Measurements from ENCODE around the gene LGALS4.
"Not testable (repeated sequence)": the region's sequence is repeated elsewhere in the genome, so short reads cannot be mapped to it uniquely, and the experiment has no call there.

The LGALS4 gene

DNA sequence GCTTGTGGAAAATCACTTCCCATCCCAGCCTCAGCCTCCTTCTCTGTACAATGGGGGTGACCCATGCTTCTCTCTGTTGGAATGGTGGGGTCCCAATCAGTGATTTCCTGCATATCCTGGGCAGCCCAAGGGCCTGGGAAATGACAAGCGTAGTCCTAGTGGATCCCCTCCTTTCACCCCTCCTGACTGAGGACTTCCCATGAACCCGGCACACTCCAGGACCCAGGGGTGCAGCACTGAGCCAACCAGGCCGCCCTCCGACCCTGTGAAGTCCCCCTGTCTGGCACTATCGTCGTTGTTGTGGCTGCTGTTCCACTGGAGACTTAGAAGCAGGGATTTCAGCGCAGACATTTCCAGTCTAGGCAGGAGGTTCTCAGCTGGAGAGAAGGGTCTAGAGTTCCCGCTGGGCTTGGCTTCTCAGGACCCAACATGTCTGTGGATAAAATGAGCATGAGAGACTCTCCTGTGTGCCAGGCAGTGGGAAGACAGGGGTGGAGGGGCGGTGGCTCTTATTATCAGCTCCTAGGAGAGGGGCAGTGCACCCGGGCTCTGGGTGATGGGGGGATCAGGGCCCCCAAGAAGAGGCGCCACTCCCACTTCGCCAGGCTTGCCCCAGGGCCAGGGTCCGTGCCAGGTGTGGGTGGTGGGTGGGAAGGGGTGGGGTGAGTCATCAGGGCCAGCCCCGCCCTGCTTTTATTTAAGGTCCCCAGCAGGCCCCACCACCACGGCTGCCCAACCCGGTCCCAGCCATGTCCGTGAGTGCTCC lies 24.1 kb downstream of the LGALS4 start, which contains the start of gene LGALS7B:
LGALS7B (plus strand) TSS at position 723 of the 766 bp plus-strand sequence; CDS start at position 750, 27 bp downstream.
- Histone ChIP-seq H2AFZ (ENCODE audit: low read depth) (no peak within 1 kb of the TSS), H3K36me3 (ENCODE audit: insufficient read depth) (no peaks in the 10 kb centered on the region), H3K79me2 (ENCODE audit: insufficient read depth, low read depth) (no peaks in the 10 kb centered on the region), H3K4me2 (no peak within 1 kb of the TSS), H3K9ac (no peak within 1 kb of the TSS), H3K4me3 (IDR thresholded peaks at IDR 0.05; ENCODE audit: insufficient read depth, low read depth, low read length) (no peak within 1 kb of the TSS), H3K4me1 (ENCODE audit: low read depth, poor library complexity, severe bottlenecking) (no peaks in the 10 kb centered on the region), H3K27me3 (ENCODE audit: insufficient read depth, low read depth) (no peaks in the 10 kb centered on the region), H4K20me1 (ENCODE audit: insufficient read depth) (no peaks in the 10 kb centered on the region), H3K27ac (no peak within 1 kb of the TSS)
- TF ChIP-seq, protein P1, sequence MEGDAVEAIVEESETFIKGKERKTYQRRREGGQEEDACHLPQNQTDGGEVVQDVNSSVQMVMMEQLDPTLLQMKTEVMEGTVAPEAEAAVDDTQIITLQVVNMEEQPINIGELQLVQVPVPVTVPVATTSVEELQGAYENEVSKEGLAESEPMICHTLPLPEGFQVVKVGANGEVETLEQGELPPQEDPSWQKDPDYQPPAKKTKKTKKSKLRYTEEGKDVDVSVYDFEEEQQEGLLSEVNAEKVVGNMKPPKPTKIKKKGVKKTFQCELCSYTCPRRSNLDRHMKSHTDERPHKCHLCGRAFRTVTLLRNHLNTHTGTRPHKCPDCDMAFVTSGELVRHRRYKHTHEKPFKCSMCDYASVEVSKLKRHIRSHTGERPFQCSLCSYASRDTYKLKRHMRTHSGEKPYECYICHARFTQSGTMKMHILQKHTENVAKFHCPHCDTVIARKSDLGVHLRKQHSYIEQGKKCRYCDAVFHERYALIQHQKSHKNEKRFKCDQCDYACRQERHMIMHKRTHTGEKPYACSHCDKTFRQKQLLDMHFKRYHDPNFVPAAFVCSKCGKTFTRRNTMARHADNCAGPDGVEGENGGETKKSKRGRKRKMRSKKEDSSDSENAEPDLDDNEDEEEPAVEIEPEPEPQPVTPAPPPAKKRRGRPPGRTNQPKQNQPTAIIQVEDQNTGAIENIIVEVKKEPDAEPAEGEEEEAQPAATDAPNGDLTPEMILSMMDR (conservative IDR thresholded peaks at IDR 0.05; ENCODE audit: low read depth, low read length) = no peak

DNA sequence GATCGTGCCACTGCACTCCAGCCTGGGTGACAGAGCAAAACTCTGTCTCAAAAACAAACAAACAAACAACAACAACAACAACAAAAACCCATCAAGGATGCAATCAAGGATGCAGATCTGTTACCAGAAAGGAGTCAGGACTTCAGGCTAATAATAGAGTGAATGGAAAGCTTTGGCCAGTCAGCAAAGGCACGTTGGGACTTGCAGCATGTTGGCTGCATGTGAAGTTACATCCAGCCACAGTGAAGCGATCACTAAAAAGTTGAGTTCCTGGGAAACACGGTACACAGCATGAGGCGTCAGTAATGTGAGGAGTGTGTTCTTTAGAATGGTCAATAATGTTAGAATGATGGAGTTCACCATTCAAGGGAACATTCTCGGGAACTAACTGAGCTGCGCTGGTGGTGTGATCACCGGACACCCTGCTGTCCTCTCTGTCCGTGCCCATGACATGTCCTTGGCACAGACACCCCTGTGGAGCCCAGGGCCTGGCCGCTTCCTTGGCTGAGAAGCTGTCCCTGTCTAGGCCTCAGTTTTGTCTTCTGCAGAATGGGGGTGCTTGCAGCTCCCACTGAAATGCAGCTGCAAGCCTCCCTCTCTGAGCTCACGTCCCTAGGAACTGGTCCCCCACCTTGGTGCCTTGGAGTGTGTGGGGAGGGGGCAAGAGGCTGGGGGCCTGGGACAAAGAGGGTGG lies 26.0 kb downstream of the LGALS4 start:
- no peak overlapping the region for H3K27ac ChIP-seq
- no peak overlapping the region for H3K4me2 ChIP-seq
- TF ChIP-seq, protein P1 (conservative IDR thresholded peaks at IDR 0.05; ENCODE audit: low read depth, low read length) = no peak
- H3K27me3 ChIP-seq (ENCODE audit: insufficient read depth, low read depth) = peaks cover 4% of the 10 kb centered on the region; the same call in 1 of the 2 replicates
- H3K9ac ChIP-seq = no peak overlapping the region
- no peak overlapping the region for H3K4me3 ChIP-seq (IDR thresholded peaks at IDR 0.05; ENCODE audit: insufficient read depth, low read depth, low read length)
- H3K79me2 ChIP-seq (ENCODE audit: insufficient read depth, low read depth) = no peaks in the 10 kb centered on the region
- H3K4me1 ChIP-seq (ENCODE audit: low read depth, poor library complexity, severe bottlenecking) = no peaks in the 10 kb centered on the region
- no peak overlapping the region for H2AFZ ChIP-seq (ENCODE audit: low read depth)
- no peaks in the 10 kb centered on the region for H3K36me3 ChIP-seq (ENCODE audit: insufficient read depth)
- H4K20me1 ChIP-seq (ENCODE audit: insufficient read depth) = no peaks in the 10 kb centered on the region

DNA sequence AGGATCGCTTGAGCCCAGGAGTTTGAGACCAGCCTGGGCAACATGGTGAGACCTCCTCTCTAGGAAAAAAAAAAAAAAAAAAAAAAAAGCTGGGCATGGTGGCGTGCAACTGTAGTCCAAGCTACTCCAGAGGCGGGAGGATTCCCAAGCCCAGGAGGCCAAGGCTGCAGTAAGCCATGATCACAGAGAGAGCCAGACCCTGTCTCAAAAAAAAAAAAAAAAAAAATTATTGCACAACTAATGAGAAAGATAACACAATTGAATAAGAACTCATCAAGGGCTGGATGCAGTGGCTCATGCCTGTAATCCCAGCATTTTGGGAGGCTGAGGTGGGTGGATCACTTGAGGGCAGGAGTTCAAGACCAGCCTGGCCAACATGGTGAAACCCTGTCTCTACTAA lies 26.7 kb downstream of the LGALS4 start:
- H3K4me1 ChIP-seq (ENCODE audit: low read depth, poor library complexity, severe bottlenecking); H3K79me2 ChIP-seq (ENCODE audit: insufficient read depth, low read depth); H3K27me3 ChIP-seq (ENCODE audit: insufficient read depth, low read depth); H2AFZ ChIP-seq (ENCODE audit: low read depth); H3K36me3 ChIP-seq (ENCODE audit: insufficient read depth); H3K4me2 ChIP-seq; H4K20me1 ChIP-seq (ENCODE audit: insufficient read depth); H3K27ac ChIP-seq; H3K9ac ChIP-seq; H3K4me3 ChIP-seq (IDR thresholded peaks at IDR 0.05; ENCODE audit: insufficient read depth, low read depth, low read length): not testable (repeated sequence)

DNA sequence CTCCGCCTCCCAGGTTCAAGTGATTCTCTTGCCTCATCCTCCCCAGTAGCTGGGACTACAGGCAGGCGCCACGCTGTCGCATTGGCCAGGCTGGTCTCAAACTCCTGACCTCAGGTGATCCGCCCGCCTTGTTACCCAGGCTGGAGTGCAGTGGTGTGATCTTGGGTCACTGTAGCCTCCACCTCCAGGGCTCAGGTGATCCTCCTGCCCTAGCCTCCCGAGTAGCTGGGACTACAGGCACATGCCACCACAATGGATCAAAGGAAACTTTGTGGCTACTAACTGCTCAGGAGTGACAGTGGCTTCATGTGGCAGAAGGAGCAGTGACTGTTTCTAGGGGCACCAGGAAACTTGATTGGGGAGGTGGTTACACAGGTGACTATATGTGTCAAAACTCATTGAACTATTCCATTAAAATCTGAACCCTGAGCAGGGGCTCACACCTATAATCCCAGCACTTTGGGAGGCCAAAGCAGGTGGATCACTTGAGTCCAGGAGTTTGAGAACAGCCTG lies 27.5 kb downstream of the LGALS4 start:
- Histone ChIP-seq H3K36me3 (ENCODE audit: insufficient read depth) (no peaks in the 10 kb centered on the region), H4K20me1 (ENCODE audit: insufficient read depth) (no peaks in the 10 kb centered on the region), H2AFZ (ENCODE audit: low read depth) (no peak overlapping the region), H3K9ac (no peak overlapping the region), H3K27me3 (ENCODE audit: insufficient read depth, low read depth) (peaks cover 12% of the 10 kb centered on the region; the same call in 1 of the 2 replicates), H3K27ac (no peak overlapping the region), H3K4me2 (no peak overlapping the region), H3K79me2 (ENCODE audit: insufficient read depth, low read depth) (no peaks in the 10 kb centered on the region), H3K4me3 (IDR thresholded peaks at IDR 0.05; ENCODE audit: insufficient read depth, low read depth, low read length) (no peak overlapping the region), H3K4me1 (ENCODE audit: low read depth, poor library complexity, severe bottlenecking) (no peaks in the 10 kb centered on the region)
- TF ChIP-seq, protein P1 (conservative IDR thresholded peaks at IDR 0.05; ENCODE audit: low read depth, low read length) = no peak

Data from KMS-11 (cell line).